K562 (cell line): ENCODE results near the gene SLC28A1. TPM values are rescaled to one million over a fixed set of nuclear protein-coding genes. Genes with fewer than 3 reads are reported as not detected.

Experiments
- CCNT2 ChIP-seq: IDR thresholded peaks from 2 replicates; pipeline ENCODE4 v1.6.1; 2011; ENCODE audit warnings: borderline replicate concordance, low read depth, mild to moderate bottlenecking, moderate library complexity, mixed read lengths, low read length; ENCODE audit not compliant: insufficient read length; ENCODE audit errors: extremely low read depth
- GTF2A2 ChIP-seq: IDR thresholded peaks from 2 replicates; pipeline ENCODE4 v1.6.1; 2016; ENCODE audit warnings: mild to moderate bottlenecking, missing genetic modification characterization, missing compliant biosample characterization
- SIN3B ChIP-seq: fragments of 450-650 bp; IDR thresholded peaks from 2 replicates; pipeline ENCODE4 v1.6.1; 2017; ENCODE audit warnings: low read depth, mild to moderate bottlenecking, moderate library complexity
- ZNF3 ChIP-seq: fragments of 250-450 bp; sonication (Bioruptor Pico); IDR thresholded peaks from 2 replicates; pipeline ENCODE4 v1.5.0; 2021; ENCODE audit warnings: mild to moderate bottlenecking, moderate library complexity
- polyA plus RNA-seq, 8 experiments: library from polyadenylated mRNA; depleted of rRNA in 4 of 8; stranded (reverse) in 5 of 8; unstranded in 3 of 8; fragments of >200 nt; fragmentation: Nextera tagmentation in 2 of 8; fragmentation: Illumina TruSeq in 1 of 8; extraction: Ambion mirVana in 2 of 8; extraction: Trizol in 1 of 8; gene quantifications; 2 replicates each; pipeline versions ENCODE4 v1.2.1 to v1.2.3, GENCODE V29; 2011 to 2014; ENCODE audit warnings: inconsistent platforms in 1 of 8, missing spikeins in 1 of 8
- total RNA-seq, 7 experiments: library from RNA; depleted of rRNA in 6 of 7; stranded (reverse); fragments of >200 nt in 6 of 7; fragmentation: Illumina TruSeq in 2 of 7; extraction: Trizol in 2 of 7; gene quantifications; 2 replicates each; pipeline versions ENCODE4 v1.2.1 to v1.2.3, GENCODE V29; 2011 to 2021; ENCODE audit warnings: low replicate concordance in 1 of 7
- TF ChIP-seq, protein P1 (sequence below): fragments of 450-650 bp; IDR thresholded peaks from 2 replicates; pipeline ENCODE4 v1.6.1; 2016; ENCODE audit warnings: mild to moderate bottlenecking, moderate library complexity
- TF ChIP-seq, protein P2 (sequence below): fragments of 450-650 bp; IDR thresholded peaks from 2 replicates; pipeline ENCODE4 v1.6.1; 2016; ENCODE audit warnings: mild to moderate bottlenecking
- TF ChIP-seq, protein P3 (sequence below): sonication (generic); formaldehyde crosslinking; IDR thresholded peaks from 2 replicates; pipeline ENCODE4 v1.8.0; 2023; ENCODE audit warnings: mild to moderate bottlenecking, missing genetic modification reagents

Gene SLC28A1
- total and polyA plus RNA-seq, 9 of the 15 experiments (the other 6 are each of a cell fraction or from before 2014, with no cell fraction given): 0.04 TPM; not detected in 8

DNA sequence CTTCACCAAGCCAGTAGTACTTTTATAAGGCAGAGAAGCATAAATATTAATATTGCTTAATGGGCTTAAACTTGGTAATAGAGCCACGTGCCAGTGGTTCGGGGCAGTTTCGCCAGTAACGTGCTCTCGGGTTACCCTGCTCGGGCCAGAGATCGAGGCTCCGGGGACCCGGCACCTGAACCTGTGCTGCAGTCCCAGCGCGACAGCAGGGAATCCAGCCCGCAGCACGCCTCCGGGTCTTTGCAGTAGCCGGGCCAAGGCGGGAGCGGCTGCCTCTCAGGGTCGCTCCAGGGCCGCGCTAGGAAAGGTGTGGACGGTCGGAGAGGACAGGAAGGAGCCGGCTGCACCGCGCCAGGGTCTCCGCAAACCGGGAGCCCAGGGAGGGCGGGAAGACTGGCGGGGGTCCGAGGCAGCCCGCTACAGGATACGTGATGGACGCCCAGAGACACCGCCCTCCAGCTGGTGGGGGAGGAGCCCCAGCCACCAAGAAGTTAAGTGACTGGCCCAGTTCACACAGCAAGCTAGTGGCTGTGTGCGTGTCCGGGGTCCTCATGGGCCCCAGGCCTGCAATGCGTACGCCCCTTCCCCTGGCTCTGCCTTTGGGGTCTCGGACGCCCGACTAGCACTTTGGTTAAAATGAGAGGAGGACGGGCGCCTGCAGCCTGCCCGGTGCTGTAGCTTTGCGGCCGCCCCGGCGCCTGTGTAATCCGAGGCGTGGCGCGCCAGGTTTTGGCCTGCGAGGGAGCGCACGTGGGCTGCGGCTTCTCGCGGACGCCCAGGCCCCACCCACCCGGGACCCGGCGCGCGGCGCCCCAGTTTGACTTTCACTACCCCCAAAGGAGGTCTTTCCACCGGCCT, 96.0 kb downstream of the SLC28A1 start (continued):
- TF ChIP-seq, protein P1, sequence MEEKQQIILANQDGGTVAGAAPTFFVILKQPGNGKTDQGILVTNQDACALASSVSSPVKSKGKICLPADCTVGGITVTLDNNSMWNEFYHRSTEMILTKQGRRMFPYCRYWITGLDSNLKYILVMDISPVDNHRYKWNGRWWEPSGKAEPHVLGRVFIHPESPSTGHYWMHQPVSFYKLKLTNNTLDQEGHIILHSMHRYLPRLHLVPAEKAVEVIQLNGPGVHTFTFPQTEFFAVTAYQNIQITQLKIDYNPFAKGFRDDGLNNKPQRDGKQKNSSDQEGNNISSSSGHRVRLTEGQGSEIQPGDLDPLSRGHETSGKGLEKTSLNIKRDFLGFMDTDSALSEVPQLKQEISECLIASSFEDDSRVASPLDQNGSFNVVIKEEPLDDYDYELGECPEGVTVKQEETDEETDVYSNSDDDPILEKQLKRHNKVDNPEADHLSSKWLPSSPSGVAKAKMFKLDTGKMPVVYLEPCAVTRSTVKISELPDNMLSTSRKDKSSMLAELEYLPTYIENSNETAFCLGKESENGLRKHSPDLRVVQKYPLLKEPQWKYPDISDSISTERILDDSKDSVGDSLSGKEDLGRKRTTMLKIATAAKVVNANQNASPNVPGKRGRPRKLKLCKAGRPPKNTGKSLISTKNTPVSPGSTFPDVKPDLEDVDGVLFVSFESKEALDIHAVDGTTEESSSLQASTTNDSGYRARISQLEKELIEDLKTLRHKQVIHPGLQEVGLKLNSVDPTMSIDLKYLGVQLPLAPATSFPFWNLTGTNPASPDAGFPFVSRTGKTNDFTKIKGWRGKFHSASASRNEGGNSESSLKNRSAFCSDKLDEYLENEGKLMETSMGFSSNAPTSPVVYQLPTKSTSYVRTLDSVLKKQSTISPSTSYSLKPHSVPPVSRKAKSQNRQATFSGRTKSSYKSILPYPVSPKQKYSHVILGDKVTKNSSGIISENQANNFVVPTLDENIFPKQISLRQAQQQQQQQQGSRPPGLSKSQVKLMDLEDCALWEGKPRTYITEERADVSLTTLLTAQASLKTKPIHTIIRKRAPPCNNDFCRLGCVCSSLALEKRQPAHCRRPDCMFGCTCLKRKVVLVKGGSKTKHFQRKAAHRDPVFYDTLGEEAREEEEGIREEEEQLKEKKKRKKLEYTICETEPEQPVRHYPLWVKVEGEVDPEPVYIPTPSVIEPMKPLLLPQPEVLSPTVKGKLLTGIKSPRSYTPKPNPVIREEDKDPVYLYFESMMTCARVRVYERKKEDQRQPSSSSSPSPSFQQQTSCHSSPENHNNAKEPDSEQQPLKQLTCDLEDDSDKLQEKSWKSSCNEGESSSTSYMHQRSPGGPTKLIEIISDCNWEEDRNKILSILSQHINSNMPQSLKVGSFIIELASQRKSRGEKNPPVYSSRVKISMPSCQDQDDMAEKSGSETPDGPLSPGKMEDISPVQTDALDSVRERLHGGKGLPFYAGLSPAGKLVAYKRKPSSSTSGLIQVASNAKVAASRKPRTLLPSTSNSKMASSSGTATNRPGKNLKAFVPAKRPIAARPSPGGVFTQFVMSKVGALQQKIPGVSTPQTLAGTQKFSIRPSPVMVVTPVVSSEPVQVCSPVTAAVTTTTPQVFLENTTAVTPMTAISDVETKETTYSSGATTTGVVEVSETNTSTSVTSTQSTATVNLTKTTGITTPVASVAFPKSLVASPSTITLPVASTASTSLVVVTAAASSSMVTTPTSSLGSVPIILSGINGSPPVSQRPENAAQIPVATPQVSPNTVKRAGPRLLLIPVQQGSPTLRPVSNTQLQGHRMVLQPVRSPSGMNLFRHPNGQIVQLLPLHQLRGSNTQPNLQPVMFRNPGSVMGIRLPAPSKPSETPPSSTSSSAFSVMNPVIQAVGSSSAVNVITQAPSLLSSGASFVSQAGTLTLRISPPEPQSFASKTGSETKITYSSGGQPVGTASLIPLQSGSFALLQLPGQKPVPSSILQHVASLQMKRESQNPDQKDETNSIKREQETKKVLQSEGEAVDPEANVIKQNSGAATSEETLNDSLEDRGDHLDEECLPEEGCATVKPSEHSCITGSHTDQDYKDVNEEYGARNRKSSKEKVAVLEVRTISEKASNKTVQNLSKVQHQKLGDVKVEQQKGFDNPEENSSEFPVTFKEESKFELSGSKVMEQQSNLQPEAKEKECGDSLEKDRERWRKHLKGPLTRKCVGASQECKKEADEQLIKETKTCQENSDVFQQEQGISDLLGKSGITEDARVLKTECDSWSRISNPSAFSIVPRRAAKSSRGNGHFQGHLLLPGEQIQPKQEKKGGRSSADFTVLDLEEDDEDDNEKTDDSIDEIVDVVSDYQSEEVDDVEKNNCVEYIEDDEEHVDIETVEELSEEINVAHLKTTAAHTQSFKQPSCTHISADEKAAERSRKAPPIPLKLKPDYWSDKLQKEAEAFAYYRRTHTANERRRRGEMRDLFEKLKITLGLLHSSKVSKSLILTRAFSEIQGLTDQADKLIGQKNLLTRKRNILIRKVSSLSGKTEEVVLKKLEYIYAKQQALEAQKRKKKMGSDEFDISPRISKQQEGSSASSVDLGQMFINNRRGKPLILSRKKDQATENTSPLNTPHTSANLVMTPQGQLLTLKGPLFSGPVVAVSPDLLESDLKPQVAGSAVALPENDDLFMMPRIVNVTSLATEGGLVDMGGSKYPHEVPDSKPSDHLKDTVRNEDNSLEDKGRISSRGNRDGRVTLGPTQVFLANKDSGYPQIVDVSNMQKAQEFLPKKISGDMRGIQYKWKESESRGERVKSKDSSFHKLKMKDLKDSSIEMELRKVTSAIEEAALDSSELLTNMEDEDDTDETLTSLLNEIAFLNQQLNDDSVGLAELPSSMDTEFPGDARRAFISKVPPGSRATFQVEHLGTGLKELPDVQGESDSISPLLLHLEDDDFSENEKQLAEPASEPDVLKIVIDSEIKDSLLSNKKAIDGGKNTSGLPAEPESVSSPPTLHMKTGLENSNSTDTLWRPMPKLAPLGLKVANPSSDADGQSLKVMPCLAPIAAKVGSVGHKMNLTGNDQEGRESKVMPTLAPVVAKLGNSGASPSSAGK: peak; percentile 60
- TF ChIP-seq, protein P2, sequence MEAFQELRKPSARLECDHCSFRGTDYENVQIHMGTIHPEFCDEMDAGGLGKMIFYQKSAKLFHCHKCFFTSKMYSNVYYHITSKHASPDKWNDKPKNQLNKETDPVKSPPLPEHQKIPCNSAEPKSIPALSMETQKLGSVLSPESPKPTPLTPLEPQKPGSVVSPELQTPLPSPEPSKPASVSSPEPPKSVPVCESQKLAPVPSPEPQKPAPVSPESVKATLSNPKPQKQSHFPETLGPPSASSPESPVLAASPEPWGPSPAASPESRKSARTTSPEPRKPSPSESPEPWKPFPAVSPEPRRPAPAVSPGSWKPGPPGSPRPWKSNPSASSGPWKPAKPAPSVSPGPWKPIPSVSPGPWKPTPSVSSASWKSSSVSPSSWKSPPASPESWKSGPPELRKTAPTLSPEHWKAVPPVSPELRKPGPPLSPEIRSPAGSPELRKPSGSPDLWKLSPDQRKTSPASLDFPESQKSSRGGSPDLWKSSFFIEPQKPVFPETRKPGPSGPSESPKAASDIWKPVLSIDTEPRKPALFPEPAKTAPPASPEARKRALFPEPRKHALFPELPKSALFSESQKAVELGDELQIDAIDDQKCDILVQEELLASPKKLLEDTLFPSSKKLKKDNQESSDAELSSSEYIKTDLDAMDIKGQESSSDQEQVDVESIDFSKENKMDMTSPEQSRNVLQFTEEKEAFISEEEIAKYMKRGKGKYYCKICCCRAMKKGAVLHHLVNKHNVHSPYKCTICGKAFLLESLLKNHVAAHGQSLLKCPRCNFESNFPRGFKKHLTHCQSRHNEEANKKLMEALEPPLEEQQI: no peak
- TF ChIP-seq, protein P3, sequence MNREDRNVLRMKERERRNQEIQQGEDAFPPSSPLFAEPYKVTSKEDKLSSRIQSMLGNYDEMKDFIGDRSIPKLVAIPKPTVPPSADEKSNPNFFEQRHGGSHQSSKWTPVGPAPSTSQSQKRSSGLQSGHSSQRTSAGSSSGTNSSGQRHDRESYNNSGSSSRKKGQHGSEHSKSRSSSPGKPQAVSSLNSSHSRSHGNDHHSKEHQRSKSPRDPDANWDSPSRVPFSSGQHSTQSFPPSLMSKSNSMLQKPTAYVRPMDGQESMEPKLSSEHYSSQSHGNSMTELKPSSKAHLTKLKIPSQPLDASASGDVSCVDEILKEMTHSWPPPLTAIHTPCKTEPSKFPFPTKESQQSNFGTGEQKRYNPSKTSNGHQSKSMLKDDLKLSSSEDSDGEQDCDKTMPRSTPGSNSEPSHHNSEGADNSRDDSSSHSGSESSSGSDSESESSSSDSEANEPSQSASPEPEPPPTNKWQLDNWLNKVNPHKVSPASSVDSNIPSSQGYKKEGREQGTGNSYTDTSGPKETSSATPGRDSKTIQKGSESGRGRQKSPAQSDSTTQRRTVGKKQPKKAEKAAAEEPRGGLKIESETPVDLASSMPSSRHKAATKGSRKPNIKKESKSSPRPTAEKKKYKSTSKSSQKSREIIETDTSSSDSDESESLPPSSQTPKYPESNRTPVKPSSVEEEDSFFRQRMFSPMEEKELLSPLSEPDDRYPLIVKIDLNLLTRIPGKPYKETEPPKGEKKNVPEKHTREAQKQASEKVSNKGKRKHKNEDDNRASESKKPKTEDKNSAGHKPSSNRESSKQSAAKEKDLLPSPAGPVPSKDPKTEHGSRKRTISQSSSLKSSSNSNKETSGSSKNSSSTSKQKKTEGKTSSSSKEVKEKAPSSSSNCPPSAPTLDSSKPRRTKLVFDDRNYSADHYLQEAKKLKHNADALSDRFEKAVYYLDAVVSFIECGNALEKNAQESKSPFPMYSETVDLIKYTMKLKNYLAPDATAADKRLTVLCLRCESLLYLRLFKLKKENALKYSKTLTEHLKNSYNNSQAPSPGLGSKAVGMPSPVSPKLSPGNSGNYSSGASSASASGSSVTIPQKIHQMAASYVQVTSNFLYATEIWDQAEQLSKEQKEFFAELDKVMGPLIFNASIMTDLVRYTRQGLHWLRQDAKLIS (CRISPR knock-in tag): peak; percentile 48; the same call in 1 of the 2 replicates
- TF ChIP-seq GTF2A2 (tag): no peak
- no peak; the same call in 1 of the 2 replicates for TF ChIP-seq ZNF3 (CRISPR knock-in tag)
- TF ChIP-seq CCNT2: peak; percentile 38
- TF ChIP-seq SIN3B: peak; percentile 31; the same call in 1 of the 2 replicates
